PC-3 (cell line): ENCODE results near the gene USH2A. TPM values are rescaled to one million over a fixed set of nuclear protein-coding genes. Genes with fewer than 3 reads are reported as not detected.
A peak's percentile ranks its signal among the peaks of the same experiment; 100 is the strongest.

Source experiments
- ATAC-seq: fragments of 200-7000 bp; cut with Tn5 transposase; 2 replicates; pipeline ENCODE4 v1.9.1; 2020; ENCODE audit warnings: mild to moderate bottlenecking, moderate library complexity
- BruUV-seq: library from RNA; stranded (reverse); fragments of 400-500 nt; replicated peaks from 2 replicates; lab custom pipeline; 2021; lab: Mats Ljungman, UMichigan
- CTCF ChIA-PET: fragments of 300-600 bp; sonication (Branson Sonifier 250); formaldehyde crosslinking; loops from one replicate; lab custom pipeline; 2022; ENCODE audit warnings: antibody characterized with exemption; lab: Charles Lee
- POLR2A ChIA-PET: fragments of 300-600 bp; sonication (Branson Sonifier 250); formaldehyde crosslinking; loops from one replicate; lab custom pipeline; 2022; ENCODE audit warnings: antibody characterized with exemption; ENCODE audit not compliant: unreplicated experiment; lab: Charles Lee
- DNase-seq: peaks from one replicate; pipeline ENCODE4 v3.0.0-alpha.2; 2015
- H2AFZ ChIP-seq: fragments of 300-600 bp; sonication (generic); 2 replicates; pipeline ENCODE4 v1.6.0; 2016; ENCODE audit warnings: antibody characterized with exemption, low read length
- H3F3A ChIP-seq: fragments of 300-600 bp; sonication (generic); one replicate; pipeline ENCODE4 v1.6.0; 2017; ENCODE audit warnings: antibody characterized with exemption, low read length, control low read depth, mild to moderate bottlenecking; ENCODE audit not compliant: unreplicated experiment
- H3K27ac ChIP-seq: fragments of 300-600 bp; sonication (generic); 2 replicates; pipeline ENCODE4 v1.5.1; 2016; ENCODE audit warnings: mild to moderate bottlenecking, low read length
- H3K27me3 ChIP-seq: fragments of 300-600 bp; sonication (generic); 2 replicates; pipeline ENCODE4 v1.6.1; 2016; ENCODE audit warnings: low read length, mixed read lengths
- H3K36me3 ChIP-seq: fragments of 300-600 bp; sonication (generic); 2 replicates; pipeline ENCODE4 v1.6.1; 2016; ENCODE audit warnings: low read depth, mixed run types, low read length, mixed read lengths
- H3K4me1 ChIP-seq: fragments of 300-600 bp; sonication (generic); 2 replicates; pipeline ENCODE4 v1.5.1; 2016; ENCODE audit warnings: low read length; ENCODE audit not compliant: insufficient read depth
- H3K4me2 ChIP-seq: fragments of 300-600 bp; sonication (generic); 2 replicates; pipeline ENCODE4 v1.6.0; 2016; ENCODE audit warnings: low read length
- H3K4me3 ChIP-seq: fragments of 300-600 bp; sonication (generic); 2 replicates; pipeline ENCODE4 v1.5.1; 2016; ENCODE audit warnings: mild to moderate bottlenecking, low read length, mixed read lengths
- H3K79me2 ChIP-seq: fragments of 300-600 bp; sonication (generic); 2 replicates; pipeline ENCODE4 v1.6.1; 2017; ENCODE audit warnings: low read length, mixed read lengths
- H3K9ac ChIP-seq: fragments of 300-600 bp; sonication (generic); 2 replicates; pipeline ENCODE4 v1.6.0; 2016; ENCODE audit warnings: mild to moderate bottlenecking, low read length
- H3K9me2 ChIP-seq: fragments of 300-600 bp; sonication (generic); replicated peaks from 2 replicates; pipeline ENCODE4 v1.6.1; 2016; ENCODE audit warnings: mixed run types, low read length, mixed read lengths
- H3K9me3 ChIP-seq: fragments of 300-600 bp; sonication (generic); 2 replicates; pipeline ENCODE4 v1.6.1; 2016; ENCODE audit warnings: low read length, mixed read lengths
- H4K20me1 ChIP-seq: fragments of 300-600 bp; sonication (generic); 2 replicates; pipeline ENCODE4 v1.6.1; 2016; ENCODE audit warnings: low read length, mixed read lengths
- EZH2 ChIP-seq: fragments of 300-600 bp; sonication (generic); IDR thresholded peaks from one replicate; pipeline ENCODE4 v1.6.1; 2017; ENCODE audit warnings: antibody characterized with exemption, mild to moderate bottlenecking, low read length; ENCODE audit not compliant: unreplicated experiment
- EZH2phosphoT487 ChIP-seq: fragments of 300-600 bp; sonication (generic); IDR thresholded peaks from 2 replicates; pipeline ENCODE4 v1.6.1; 2018; ENCODE audit warnings: mild to moderate bottlenecking, antibody characterized with exemption, low read length, borderline replicate concordance
- intact Hi-C: fragments of 100-400 bp; cut with micrococcal nuclease; formaldehyde crosslinking; loops from 2 replicates; pipeline ENCODE4 v1.9.0; 2023
- total RNA-seq: library from RNA; depleted of rRNA; stranded (reverse); fragments of >200 nt; gene quantifications from 2 replicates; pipeline ENCODE4 v1.2.3, GENCODE V29; 2014
- TF ChIP-seq, protein P1 (sequence below): fragments of 300-600 bp; sonication (generic); conservative IDR thresholded peaks from 2 replicates; pipeline ENCODE4 v1.5.1; 2017; ENCODE audit warnings: antibody characterized with exemption, low read depth, mild to moderate bottlenecking, low read length

USH2A gene
- total RNA-seq, 1 experiment from 2014 or later, result not detected

- CTCF ChIA-PET, result no interaction called here
- Histone ChIP-seq H3K4me1 (peaks cover 24% of the 10 kb centered on the region), H3K9me3 (no peaks in the 10 kb centered on the region), H3K79me2 (no peaks in the 10 kb centered on the region), H3F3A (no peaks in the 10 kb centered on the region), H3K9me2 (no peaks in the 10 kb centered on the region), H4K20me1 (no peaks in the 10 kb centered on the region), H2AFZ (no peak overlapping the region), H3K27me3 (no peaks in the 10 kb centered on the region), H3K4me2 (no peak overlapping the region), H3K27ac (no peak overlapping the region), H3K9ac (no peak overlapping the region), H3K4me3 (no peak overlapping the region), H3K36me3 (no peaks in the 10 kb centered on the region)
- no TSS peak for BruUV-seq
- no peak for ATAC-seq
- no peak for TF ChIP-seq EZH2phosphoT487
- TF ChIP-seq, protein P1, sequence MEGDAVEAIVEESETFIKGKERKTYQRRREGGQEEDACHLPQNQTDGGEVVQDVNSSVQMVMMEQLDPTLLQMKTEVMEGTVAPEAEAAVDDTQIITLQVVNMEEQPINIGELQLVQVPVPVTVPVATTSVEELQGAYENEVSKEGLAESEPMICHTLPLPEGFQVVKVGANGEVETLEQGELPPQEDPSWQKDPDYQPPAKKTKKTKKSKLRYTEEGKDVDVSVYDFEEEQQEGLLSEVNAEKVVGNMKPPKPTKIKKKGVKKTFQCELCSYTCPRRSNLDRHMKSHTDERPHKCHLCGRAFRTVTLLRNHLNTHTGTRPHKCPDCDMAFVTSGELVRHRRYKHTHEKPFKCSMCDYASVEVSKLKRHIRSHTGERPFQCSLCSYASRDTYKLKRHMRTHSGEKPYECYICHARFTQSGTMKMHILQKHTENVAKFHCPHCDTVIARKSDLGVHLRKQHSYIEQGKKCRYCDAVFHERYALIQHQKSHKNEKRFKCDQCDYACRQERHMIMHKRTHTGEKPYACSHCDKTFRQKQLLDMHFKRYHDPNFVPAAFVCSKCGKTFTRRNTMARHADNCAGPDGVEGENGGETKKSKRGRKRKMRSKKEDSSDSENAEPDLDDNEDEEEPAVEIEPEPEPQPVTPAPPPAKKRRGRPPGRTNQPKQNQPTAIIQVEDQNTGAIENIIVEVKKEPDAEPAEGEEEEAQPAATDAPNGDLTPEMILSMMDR, result no peak
- TF ChIP-seq EZH2, result no peak
- POLR2A ChIA-PET, result no interaction called here
- no peak for DNase-seq
- intact Hi-C loops, result no loop called here
Measured at GRCh38 chr1:216323344-216323743, 99.9 kb downstream of the USH2A start.

DNA sequence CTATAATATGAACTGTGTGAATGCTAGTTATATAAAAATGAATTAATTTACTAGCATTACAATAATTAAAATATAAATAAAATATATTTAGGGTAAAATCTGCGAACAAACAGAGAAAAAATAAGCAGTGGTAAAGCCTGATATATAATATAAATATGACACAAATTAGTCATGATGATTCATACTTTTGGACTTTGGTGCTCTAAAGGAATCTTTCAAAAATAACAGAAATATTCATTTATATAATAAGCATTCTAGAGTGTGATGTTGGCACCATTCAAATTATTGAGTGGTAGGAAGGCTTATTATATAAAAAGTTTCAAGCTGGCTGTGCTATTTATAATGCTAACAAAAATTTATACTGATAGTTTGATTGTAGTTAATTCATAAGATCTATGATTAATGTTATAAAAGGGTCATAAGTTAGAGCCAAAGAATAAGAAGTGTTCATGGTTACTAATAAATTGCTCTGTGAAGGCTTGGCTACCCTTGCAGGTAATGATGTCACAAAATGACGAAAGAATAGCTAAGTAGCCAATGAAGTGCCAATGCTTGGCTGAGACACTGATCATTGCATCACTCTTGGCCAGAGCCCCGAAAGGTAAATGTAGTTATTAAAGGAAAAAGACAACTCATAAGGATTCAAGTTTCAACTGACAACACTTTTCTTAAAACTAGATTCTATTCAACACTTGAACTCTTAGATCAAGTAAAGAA, 108.7 kb downstream of the USH2A start:
- H3K27me3 ChIP-seq, result no peaks in the 10 kb centered on the region
- H3K4me3 ChIP-seq, result no peak overlapping the region
- no TSS peak for BruUV-seq
- H3K79me2 ChIP-seq, result no peaks in the 10 kb centered on the region
- peak overlapping the region; percentile 55 for H3K27ac ChIP-seq
- TF ChIP-seq EZH2 (no peak), EZH2phosphoT487 (no peak)
- TF ChIP-seq, protein P1, result no peak
- no peak overlapping the region for H3K9ac ChIP-seq
- peak; percentile 82 for ATAC-seq
- peaks cover 16% of the 10 kb centered on the region for H3K4me1 ChIP-seq
- H3K9me3 ChIP-seq, result no peaks in the 10 kb centered on the region
- DNase-seq, result peak; percentile 89
- intact Hi-C loops, result loop anchor here (1.0 to 5.0 kb wide), 2 partner anchors 12 to 408 kb away; partner anchors contain the start of gene ESRRG
- CTCF ChIA-PET, result interaction anchor here (1.4 kb wide), 1 partner anchor 93 kb away, joined by 5 read pairs; no protein-coding TSS in a partner anchor
- H3K4me2 ChIP-seq, result peak overlapping the region; percentile 32
- H4K20me1 ChIP-seq, result no peaks in the 10 kb centered on the region
- POLR2A ChIA-PET, result no interaction called here
- H3K9me2 ChIP-seq, result no peaks in the 10 kb centered on the region
- H3K36me3 ChIP-seq, result no peaks in the 10 kb centered on the region
- H3F3A ChIP-seq, result no peaks in the 10 kb centered on the region
- no peak overlapping the region for H2AFZ ChIP-seq

- ChIA-PET POLR2A (interaction anchor here (0.6 kb wide), 1 partner anchor 268 kb away, joined by 3 read pairs; no protein-coding TSS in a partner anchor), CTCF (interaction anchor here (0.5 to 1.2 kb wide), 4 partner anchors 89 to 718 kb away, joined by 3 to 7 read pairs (median 3); no protein-coding TSS in a partner anchor)
- H3F3A ChIP-seq, result no peaks in the 10 kb centered on the region
- H3K79me2 ChIP-seq, result no peaks in the 10 kb centered on the region
- BruUV-seq, result no TSS peak
- peaks cover 16% of the 10 kb centered on the region for H3K4me1 ChIP-seq
- H3K27ac ChIP-seq, result no peak overlapping the region
- intact Hi-C loops, result loop anchor here (1.0 to 5.0 kb wide), 3 partner anchors 256 to 433 kb away; partner anchors contain the start of gene ESRRG
- TF ChIP-seq EZH2phosphoT487 (no peak), EZH2 (no peak)
- TF ChIP-seq, protein P1, result peak; percentile 99
- no peaks in the 10 kb centered on the region for H3K9me2 ChIP-seq
- no peaks in the 10 kb centered on the region for H3K9me3 ChIP-seq
- no peak overlapping the region for H3K9ac ChIP-seq
- H3K4me3 ChIP-seq, result no peak overlapping the region
- no peak overlapping the region for H3K4me2 ChIP-seq
- peak; percentile 86 for DNase-seq
- no peak overlapping the region for H2AFZ ChIP-seq
- ATAC-seq, result peak; percentile 63
- no peaks in the 10 kb centered on the region for H3K27me3 ChIP-seq
- H3K36me3 ChIP-seq, result no peaks in the 10 kb centered on the region
- H4K20me1 ChIP-seq, result no peaks in the 10 kb centered on the region
Measured at GRCh38 chr1:216310776-216311175, 112.5 kb downstream of the USH2A start.
